Esophagus muscularis mucosa (tissue), 3 donors: ENCODE data around the gene ADAMTSL5.

ENCODE experiments used
- CTCF ChIP-seq, 3 experiments: fragments of 200-600 bp in 2 of 3; fragments of 450-650 bp in 1 of 3; sonication (generic) in 2 of 3; IDR thresholded peaks; one replicate each; pipeline ENCODE4 v1.5.1; 2017 to 2019; ENCODE audit warnings: antibody characterized with exemption in 3 of 3, mild to moderate bottlenecking in 2 of 3, moderate library complexity in 1 of 3
- POLR2AphosphoS5 ChIP-seq, 2 donors: sonication (generic); formaldehyde crosslinking; IDR thresholded peaks; one replicate each; pipeline ENCODE4 v1.6.1; 2017; ENCODE audit warnings: antibody characterized with exemption in 2 of 2

- TF ChIP-seq CTCF (IDR thresholded peaks at IDR 0.05) (no peak), POLR2AphosphoS5 (IDR thresholded peaks at IDR 0.05) (no peak)
Observed at GRCh38 chr19:1474011-1474764, 38.6 kb downstream of the ADAMTSL5 start.
